LNCAP (cell line): ENCODE data around the gene TMEM107.

Experiments
- CTCF ChIP-seq: fragments of 450-650 bp; IDR thresholded peaks from 2 replicates; pipeline ENCODE4 v1.5.1; 2017; ENCODE audit warnings: mild to moderate bottlenecking

The TMEM107 gene

GRCh38 chr17:8186787-8187516 is 10.8 kb upstream of the TMEM107 start:
- TF ChIP-seq CTCF: no peak; the same call in 1 of the 2 replicates

- TF ChIP-seq CTCF: no peak
Measured at GRCh38 chr17:8186446-8186786, 10.2 kb upstream of the TMEM107 start.

- TF ChIP-seq CTCF: no peak
Measured at GRCh38 chr17:8185582-8186445, 9.6 kb upstream of the TMEM107 start.

GRCh38 chr17:8176998-8177731 is 985 bp upstream of the TMEM107 start:
- TF ChIP-seq CTCF: no peak

GRCh38 chr17:8175795-8176196 is 384 bp downstream of the TMEM107 start:
- TF ChIP-seq CTCF: no peak

- TF ChIP-seq CTCF: no peak
Measured at GRCh38 chr17:8173871-8174322, 2.3 kb downstream of the TMEM107 start.

GRCh38 chr17:8173056-8173870 is 2.9 kb downstream of the TMEM107 start:
- no peak for TF ChIP-seq CTCF
